HG03565 (cell line): ENCODE results near the gene PRLHR.

Experiments
- ATAC-seq: cut with Tn5 transposase; IDR thresholded peaks from one replicate; pipeline ENCODE4 v1.9.1; 2021; ENCODE audit warnings: mild to moderate bottlenecking, moderate library complexity; ENCODE audit not compliant: unreplicated experiment

PRLHR gene

DNA sequence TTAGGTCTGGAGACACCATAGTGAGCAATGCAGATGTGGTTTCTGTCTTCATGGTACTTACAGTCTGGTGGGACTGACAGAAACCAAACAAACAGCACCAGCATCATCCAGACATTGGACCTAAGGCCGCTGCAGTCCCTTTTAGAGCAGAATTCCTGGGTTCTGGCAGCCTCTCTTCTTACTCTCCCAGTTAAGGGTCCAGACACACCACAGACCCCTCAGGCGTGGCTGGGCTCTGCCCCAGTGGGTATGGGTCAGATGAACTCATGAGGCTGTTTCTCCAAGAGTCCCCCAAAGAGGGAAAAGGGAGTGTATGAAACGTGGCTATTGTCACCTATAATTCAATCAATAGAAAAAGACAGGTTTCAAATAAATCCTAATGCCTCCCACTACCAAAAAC is 31.3 kb downstream of the PRLHR start:
- ATAC-seq = no peak

DNA sequence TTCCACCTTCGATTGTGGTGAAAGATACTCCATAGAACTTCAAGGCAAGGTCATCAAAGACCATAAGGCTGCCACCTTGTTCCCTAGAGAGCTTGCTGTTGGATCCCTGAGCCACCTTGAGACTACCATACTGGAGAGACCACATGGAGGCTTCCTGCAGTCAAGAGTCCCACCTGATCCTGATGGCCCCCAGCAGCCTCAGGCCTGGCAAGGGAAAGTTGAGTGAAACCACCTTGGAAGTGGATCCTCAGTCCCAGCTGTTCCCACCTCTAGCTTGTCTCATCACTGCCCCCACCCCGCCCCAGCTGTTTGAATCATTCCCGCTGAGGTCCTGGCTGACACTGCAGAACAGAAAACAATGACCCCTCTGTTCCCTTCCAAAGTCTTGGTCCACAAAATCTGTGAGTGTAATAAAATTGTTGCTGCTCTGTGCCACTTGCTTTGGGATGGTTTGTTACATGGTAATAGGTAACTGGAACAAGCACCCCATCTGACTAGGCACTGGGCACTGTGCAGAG is 32.0 kb downstream of the PRLHR start:
- no peak for ATAC-seq

DNA sequence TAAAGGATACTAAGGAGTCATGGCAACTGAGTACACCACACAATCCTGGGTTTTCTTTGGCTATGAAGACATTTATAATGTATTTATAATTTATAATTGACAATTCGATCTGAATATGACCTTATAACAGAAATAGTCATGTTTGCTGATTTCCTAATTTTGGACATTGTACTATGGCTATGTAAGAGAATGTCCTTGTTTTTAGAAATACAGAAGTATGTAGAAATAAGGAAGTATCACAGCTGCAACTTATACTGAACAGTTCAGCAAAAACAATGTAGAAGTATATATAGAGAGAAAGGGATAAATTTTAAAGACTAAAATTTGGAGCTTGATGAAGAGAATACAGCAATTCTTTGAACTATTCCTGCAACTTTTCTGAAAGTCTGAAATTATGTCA is 32.6 kb downstream of the PRLHR start:
- no peak for ATAC-seq

DNA sequence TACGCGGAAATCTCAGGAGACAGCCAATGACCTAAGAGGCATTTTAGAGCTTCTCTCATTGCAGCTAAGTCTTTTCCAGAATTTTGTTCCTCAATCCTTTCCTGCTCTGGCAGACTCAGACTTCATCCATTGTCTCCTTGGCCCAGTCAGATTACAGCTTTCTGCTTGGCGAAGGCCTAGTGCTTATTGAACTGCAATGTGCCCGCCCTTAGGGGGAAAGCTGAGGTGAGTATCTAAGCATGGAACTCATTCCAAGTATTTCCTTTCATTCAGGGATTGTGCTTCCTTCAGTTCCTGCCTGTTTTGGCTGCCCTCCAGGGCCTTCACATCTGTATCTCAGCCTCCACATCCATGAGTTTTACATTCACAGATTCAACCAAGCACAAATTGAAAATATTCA is 37.5 kb downstream of the PRLHR start:
- ATAC-seq = no peak

DNA sequence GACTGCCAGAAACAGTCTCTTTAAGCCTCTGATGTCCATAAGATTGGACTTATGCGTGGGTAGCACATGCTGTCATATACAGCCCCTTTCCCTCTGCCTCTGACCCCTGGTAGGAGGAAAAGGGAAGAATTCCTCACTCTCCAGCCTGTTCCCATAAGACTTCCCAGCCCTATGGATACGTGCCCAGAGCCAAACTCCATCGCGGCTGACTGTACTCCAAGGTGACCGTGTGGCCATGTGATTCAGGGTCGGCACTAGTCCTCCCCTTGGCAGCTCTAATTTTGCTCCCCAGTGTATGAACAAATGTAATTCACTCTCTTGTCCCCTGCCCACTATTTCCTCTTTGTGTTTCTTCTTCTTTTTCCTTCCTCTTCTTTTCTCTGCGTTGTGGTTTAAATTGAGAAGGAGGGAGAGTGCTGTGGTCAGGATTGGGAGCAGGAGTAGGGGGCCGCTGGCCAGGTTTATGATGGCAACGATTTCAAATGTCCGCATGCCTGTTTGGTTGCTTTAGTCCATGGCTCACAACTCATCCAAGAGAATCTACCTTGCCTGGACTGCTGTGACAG is 43.8 kb downstream of the PRLHR start:
- ATAC-seq = no peak

DNA sequence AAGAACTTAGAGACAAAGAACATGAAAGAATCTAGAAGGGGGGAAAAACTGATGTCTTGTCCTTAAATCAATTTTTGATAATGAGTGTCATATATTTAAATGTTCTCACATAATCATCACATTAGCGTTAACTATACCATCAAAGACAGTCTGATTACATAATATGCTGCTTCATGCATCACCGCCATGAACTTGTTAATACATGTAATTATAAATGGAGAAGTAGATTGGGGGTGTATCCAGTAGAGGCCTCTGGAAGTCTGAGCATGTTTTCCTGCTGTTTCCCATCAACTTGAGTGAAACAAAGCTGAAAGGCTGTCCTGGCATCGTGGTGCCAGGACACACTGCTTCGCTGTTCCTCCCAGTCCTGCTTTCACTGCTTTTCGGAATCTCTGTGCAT is 48.2 kb downstream of the PRLHR start:
- no peak for ATAC-seq

DNA sequence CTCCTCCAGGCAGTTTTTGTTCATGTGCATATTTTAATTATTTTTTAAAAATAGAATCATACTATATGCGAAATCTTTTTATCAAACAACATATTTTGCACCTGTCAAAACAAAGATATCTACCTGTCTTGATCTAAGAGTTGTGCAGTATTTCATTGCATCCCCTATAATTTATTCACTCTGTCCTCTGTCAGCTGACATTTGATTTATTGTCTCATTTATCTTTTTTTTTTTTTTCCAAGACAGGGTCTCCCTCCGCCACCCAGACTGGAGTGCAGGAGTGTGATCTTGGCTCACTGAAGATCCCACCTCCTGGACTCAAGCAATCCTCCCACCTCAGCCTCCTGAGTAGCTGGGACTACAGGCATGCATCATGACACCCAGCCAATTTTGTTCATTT is 49.0 kb downstream of the PRLHR start:
- ATAC-seq = no peak

DNA sequence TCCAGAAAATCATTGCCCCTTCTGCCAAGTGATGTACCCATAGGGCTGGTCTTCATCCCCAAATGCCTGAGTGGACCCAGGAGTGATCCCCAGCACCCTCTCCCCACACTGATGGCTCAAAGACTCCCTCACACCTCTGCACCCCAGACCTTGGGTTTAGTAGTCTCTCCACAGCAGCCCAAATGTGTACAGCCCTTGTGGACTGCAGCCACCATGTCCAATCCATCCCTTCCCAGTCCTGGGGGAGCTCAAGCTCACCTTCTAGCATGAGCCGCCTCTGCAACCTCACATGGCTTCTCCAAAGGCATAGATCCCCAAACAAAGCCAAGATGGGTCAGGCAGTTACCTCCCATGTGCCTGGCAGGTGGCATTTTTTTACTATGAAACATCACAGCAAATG is 50.1 kb downstream of the PRLHR start:
- ATAC-seq = no peak

DNA sequence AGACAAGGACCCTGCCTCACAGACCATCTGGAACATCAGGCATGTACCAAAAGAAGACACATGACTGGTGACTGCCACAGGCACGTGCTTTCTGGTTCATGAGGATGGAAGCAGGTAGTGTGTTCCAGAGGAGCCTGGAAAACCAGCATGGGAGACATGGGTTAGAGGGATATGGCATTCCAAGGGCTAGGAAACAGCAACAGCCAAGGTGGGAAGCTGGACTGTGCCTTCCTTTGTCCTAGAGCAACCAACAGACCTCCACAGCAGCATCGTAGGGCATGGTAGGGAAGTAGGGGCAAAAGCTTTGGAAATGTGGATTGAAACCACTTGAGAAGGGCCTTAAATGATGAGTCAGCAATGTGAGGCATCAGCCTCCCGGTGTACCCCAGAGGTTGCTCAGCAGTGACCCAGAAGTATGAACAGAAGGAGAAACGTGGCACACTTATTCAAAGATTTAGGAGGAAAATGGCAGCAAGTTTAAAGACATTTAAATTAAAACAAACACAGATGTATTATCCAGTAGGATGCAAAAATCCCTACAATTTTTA is 51.0 kb downstream of the PRLHR start:
- no peak for ATAC-seq

DNA sequence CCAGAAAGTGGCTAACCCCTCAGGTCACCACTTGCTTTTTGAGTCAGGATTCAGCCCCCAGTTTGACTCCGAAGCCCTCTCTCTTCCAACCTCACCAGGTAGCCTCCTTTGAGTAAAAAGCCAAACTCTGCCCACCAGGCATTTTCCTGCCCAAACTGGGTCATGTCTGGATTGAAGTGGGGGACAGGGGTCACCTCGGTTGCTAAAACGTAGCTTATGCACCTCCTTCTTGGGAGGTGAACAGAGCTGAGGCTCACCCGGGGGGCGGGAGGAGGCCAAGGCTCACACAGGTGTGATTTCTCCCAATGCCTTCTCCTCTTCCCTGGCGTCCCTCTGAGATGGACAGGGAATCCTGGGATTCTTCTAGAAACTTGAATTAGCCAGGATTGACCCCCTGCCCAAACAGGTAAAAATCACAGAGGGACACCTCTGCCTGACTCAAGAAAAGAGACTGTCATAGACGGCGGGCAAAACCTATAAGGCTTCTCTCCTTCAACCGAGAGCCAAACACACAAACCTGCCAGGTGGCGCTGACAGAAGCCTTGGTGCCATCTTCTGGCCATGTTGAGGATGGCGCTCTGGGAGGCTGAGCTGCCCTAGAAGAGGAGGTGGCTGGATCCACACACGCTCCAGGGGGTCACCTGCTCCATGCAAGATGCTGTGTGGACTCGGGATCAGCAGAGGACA is 51.6 kb downstream of the PRLHR start:
- ATAC-seq = no peak

DNA sequence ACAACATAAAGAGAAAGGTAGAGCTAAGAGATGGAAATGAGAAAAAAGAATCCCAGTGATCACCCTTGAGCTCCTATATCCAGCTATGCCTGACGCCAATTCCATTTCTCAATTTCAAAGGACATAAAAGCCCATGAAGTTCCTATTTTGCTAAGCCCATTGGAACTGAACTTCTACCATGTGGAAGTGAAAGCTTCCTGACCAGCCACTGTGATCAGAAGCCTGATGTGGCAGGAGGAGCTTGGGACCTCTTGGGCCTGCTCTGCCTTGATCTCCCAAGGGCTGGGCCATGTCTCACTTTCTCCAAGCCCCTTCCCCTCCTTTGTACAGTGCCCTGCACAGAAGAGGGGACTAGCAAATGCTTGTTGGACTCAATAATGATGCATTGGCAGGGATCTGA is 52.7 kb downstream of the PRLHR start:
- ATAC-seq = no peak

DNA sequence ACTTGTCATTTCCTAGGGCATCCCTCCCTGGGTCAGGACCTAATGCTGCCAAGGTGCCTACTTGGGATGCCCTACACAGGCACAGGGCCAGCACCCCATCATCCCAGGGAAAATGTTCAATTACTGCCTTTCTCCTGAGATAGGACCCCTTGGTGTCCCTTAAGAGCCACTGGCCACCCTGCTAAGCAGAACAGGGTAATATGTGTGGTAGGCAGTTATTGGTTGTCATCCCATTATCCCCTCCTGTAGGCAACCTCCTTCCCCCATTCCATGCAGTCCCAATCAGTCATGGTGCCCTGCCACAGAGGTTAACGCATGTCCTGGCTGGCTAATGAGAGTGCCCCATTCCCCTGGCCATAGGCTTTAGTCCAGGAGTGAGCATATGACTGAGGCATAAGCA is 53.2 kb downstream of the PRLHR start:
- no peak for ATAC-seq

DNA sequence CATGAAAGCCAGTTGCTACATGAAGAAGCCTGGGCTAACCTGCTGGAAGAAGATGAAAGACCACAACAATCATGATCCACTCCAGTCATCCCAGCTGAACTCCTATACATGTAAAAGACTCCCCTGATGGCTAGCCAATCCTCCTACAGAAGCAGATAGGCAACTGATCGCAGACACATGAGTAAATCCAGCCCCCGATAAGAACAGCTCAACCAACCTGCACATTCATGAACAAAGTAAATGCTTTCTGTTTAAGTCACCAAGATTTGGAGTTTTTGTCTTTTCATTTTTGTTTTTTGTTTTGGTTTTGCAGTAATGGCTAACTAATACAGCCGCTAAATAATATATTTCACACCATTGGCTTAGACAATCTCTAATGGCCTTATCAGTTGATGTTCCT is 53.7 kb downstream of the PRLHR start:
- ATAC-seq = no peak
